IMR-90 (cell line): ENCODE measurements around the gene IGDCC3. TPM values are rescaled to one million over a fixed set of nuclear protein-coding genes. Genes with fewer than 3 reads are reported as not detected.

Experiments
- ATAC-seq: fragments of 200-7000 bp; cut with Tn5 transposase; 2 replicates; pipeline ENCODE4 v1.9.1; 2020; ENCODE audit warnings: low read depth, mild to moderate bottlenecking, moderate library complexity
- BruUV-seq: library from RNA; stranded (reverse); fragments of 400-500 nt; replicated peaks from 2 replicates; lab custom pipeline; 2021; lab: Mats Ljungman, UMichigan
- CTCF ChIA-PET: fragments of 300-600 bp; formaldehyde crosslinking; extraction: SDS; loops from one replicate; lab custom pipeline; 2021; ENCODE audit warnings: antibody characterized with exemption; lab: Yijun Ruan, JAX
- POLR2A ChIA-PET: fragments of 300-600 bp; sonication (Branson Sonifier 250); formaldehyde crosslinking; loops from one replicate; lab custom pipeline; 2022; ENCODE audit warnings: antibody characterized with exemption; ENCODE audit not compliant: unreplicated experiment; lab: Charles Lee
- DNase-seq: peaks from one replicate; pipeline ENCODE4 v3.0.0; 2013
- H2AFZ ChIP-seq: replicated peaks from 2 replicates; pipeline ENCODE3; 2013; ENCODE audit warnings: low read length, mild to moderate bottlenecking; ENCODE audit not compliant: poor library complexity
- H2AK5ac ChIP-seq: 2 replicates; pipeline ENCODE4 v1.6.1; 2013; ENCODE audit warnings: low read depth, low read length, inconsistent platforms
- H2AK9ac ChIP-seq: replicated peaks from 2 replicates; pipeline ENCODE3; 2013; ENCODE audit warnings: mild to moderate bottlenecking, low read depth, low read length, moderate library complexity; ENCODE audit not compliant: poor library complexity
- H2BK120ac ChIP-seq: 2 replicates; pipeline ENCODE4 v1.6.1; 2013; ENCODE audit warnings: low read depth, low read length, inconsistent platforms
- H2BK15ac ChIP-seq: 3 replicates; pipeline ENCODE4 v1.6.1; 2013; ENCODE audit warnings: low read depth, low read length, inconsistent platforms
- H2BK20ac ChIP-seq: 2 replicates; pipeline ENCODE4 v1.6.1; 2013; ENCODE audit warnings: low read depth, mild to moderate bottlenecking, inconsistent platforms, low read length, moderate library complexity
- H2BK5ac ChIP-seq: 2 replicates; pipeline ENCODE4 v1.6.1; 2013; ENCODE audit warnings: mild to moderate bottlenecking, low read depth, low read length, inconsistent platforms; ENCODE audit not compliant: poor library complexity, severe bottlenecking
- H3K14ac ChIP-seq: replicated peaks from 2 replicates; pipeline ENCODE4 v1.6.1; 2013; ENCODE audit warnings: low read depth, low read length, inconsistent platforms
- H3K18ac ChIP-seq: 2 replicates; pipeline ENCODE4 v1.6.1; 2013; ENCODE audit warnings: low read depth, low read length, control low read depth
- H3K23ac ChIP-seq: 2 replicates; pipeline ENCODE4 v1.6.1; 2013; ENCODE audit warnings: low read depth, low read length, inconsistent platforms
- H3K27ac ChIP-seq: 2 replicates; pipeline ENCODE4 v1.5.1; 2013; ENCODE audit warnings: mild to moderate bottlenecking, control low read depth, low read length; ENCODE audit not compliant: insufficient read depth
- H3K27me3 ChIP-seq: 2 replicates; pipeline ENCODE4 v1.6.1; 2013; ENCODE audit warnings: low read length; ENCODE audit not compliant: control insufficient read depth, insufficient read depth
- H3K36me3 ChIP-seq: 2 replicates; pipeline ENCODE4 v1.6.1; 2013; ENCODE audit warnings: low read length, mixed read lengths; ENCODE audit not compliant: control insufficient read depth, insufficient read depth
- H3K4ac ChIP-seq: 2 replicates; pipeline ENCODE4 v1.6.1; 2013; ENCODE audit warnings: low read depth, low read length, inconsistent platforms
- H3K4me1 ChIP-seq: 2 replicates; pipeline ENCODE4 v1.6.1; 2013; ENCODE audit warnings: low read length, mixed read lengths; ENCODE audit not compliant: control insufficient read depth, insufficient read depth
- H3K4me2 ChIP-seq: 2 replicates; pipeline ENCODE4 v1.6.1; 2013; ENCODE audit warnings: low read depth, mild to moderate bottlenecking, control low read depth, low read length, moderate library complexity
- H3K4me3 ChIP-seq: 2 replicates; pipeline ENCODE4 v1.5.1; 2013; ENCODE audit warnings: low read depth, mild to moderate bottlenecking, control low read depth, low read length, moderate library complexity; ENCODE audit not compliant: insufficient read depth
- H3K56ac ChIP-seq: 2 replicates; pipeline ENCODE4 v1.6.1; 2013; ENCODE audit warnings: low read length, inconsistent platforms; ENCODE audit not compliant: insufficient read depth; ENCODE audit errors: extremely low read depth
- H3K79me1 ChIP-seq, 2 experiments: 2 replicates each; pipeline ENCODE4 v1.6.1; 2013; ENCODE audit warnings: low read length in 2 of 2, inconsistent platforms in 1 of 2, low read depth in 1 of 2
- H3K9ac ChIP-seq: 2 replicates; pipeline ENCODE4 v1.6.1; 2013; ENCODE audit warnings: low read depth, low read length, control low read depth
- H3K9me1 ChIP-seq: 2 replicates; pipeline ENCODE4 v1.6.1; 2013; ENCODE audit warnings: low read length, inconsistent platforms; ENCODE audit not compliant: insufficient read depth
- H3K9me3 ChIP-seq: 2 replicates; pipeline ENCODE4 v1.6.1; 2013; ENCODE audit warnings: low read length; ENCODE audit not compliant: control insufficient read depth, insufficient read depth
- H4K20me1 ChIP-seq: 2 replicates; pipeline ENCODE4 v1.6.1; 2013; ENCODE audit warnings: low read length, inconsistent platforms; ENCODE audit not compliant: insufficient read depth
- H4K5ac ChIP-seq: 2 replicates; pipeline ENCODE4 v1.6.1; 2013; ENCODE audit warnings: mild to moderate bottlenecking, low read depth, low read length, control low read depth
- H4K8ac ChIP-seq, 2 experiments: 2 replicates each; pipeline ENCODE4 v1.6.1; 2013; ENCODE audit warnings: low read depth in 2 of 2, low read length in 2 of 2, control low read depth in 1 of 2, inconsistent platforms in 1 of 2
- H4K91ac ChIP-seq: 2 replicates; pipeline ENCODE4 v1.6.1; 2013; ENCODE audit warnings: low read depth, low read length, inconsistent platforms; ENCODE audit not compliant: insufficient read depth
- BHLHE40 ChIP-seq: fragments of 150-350 bp; IDR thresholded peaks from 2 replicates; pipeline ENCODE4 v1.6.1; 2016; ENCODE audit warnings: mild to moderate bottlenecking, low read depth, low read length
- CEBPB ChIP-seq: IDR thresholded peaks from 2 replicates; pipeline ENCODE4 v1.6.1; 2012; ENCODE audit warnings: low read depth, low read length, improper control_type of control experiment
- CHD1 ChIP-seq: IDR thresholded peaks from 2 replicates; pipeline ENCODE4 v1.6.1; 2012; ENCODE audit warnings: low read depth, low read length, improper control_type of control experiment
- CTCF ChIP-seq: conservative IDR thresholded peaks from 2 replicates; pipeline ENCODE4 v1.5.1; 2012; ENCODE audit warnings: mild to moderate bottlenecking, low read depth, low read length, improper control_type of control experiment
- MAFK ChIP-seq: IDR thresholded peaks from 2 replicates; pipeline ENCODE4 v1.6.1; 2012; ENCODE audit warnings: low read depth, low read length, improper control_type of control experiment
- MAZ ChIP-seq: IDR thresholded peaks from 2 replicates; pipeline ENCODE4 v1.6.1; 2012; ENCODE audit warnings: low read depth, mild to moderate bottlenecking, low read length, improper control_type of control experiment, moderate library complexity, borderline replicate concordance
- MXI1 ChIP-seq: IDR thresholded peaks from 2 replicates; pipeline ENCODE4 v1.6.1; 2012; ENCODE audit warnings: low read depth, mild to moderate bottlenecking, low read length, moderate library complexity, borderline replicate concordance
- NFE2L2 ChIP-seq: fragments of 150-350 bp; IDR thresholded peaks from 2 replicates; pipeline ENCODE4 v1.6.1; 2016; ENCODE audit warnings: low read depth, mild to moderate bottlenecking, low read length
- POLR2A ChIP-seq: IDR thresholded peaks from 2 replicates; pipeline ENCODE4 v1.6.1; 2012; ENCODE audit warnings: mild to moderate bottlenecking, low read depth, low read length
- RAD21 ChIP-seq: IDR thresholded peaks from 2 replicates; pipeline ENCODE4 v1.6.1; 2012; ENCODE audit warnings: low read length, improper control_type of control experiment
- RCOR1 ChIP-seq: IDR thresholded peaks from 2 replicates; pipeline ENCODE4 v1.6.1; 2012; ENCODE audit warnings: mild to moderate bottlenecking, low read length, improper control_type of control experiment; ENCODE audit not compliant: insufficient replicate concordance
- RFX5 ChIP-seq: IDR thresholded peaks from 2 replicates; pipeline ENCODE4 v1.8.0; 2012; ENCODE audit warnings: low read depth, mild to moderate bottlenecking, low read length, moderate library complexity
- SMC3 ChIP-seq: fragments of 150-350 bp; IDR thresholded peaks from 2 replicates; pipeline ENCODE4 v1.6.1; 2016; ENCODE audit warnings: low read depth, mild to moderate bottlenecking, antibody characterized with exemption, low read length, moderate library complexity
- USF2 ChIP-seq: fragments of 150-350 bp; IDR thresholded peaks from 2 replicates; pipeline ENCODE4 v1.6.1; 2017; ENCODE audit warnings: mild to moderate bottlenecking, antibody characterized with exemption, low read length, low read depth
- WGBS, 2 experiments: methylation state at CpG; one replicate each; pipeline versions ENCODE4 v1.1.5 to v1.1.7; 2013; ENCODE audit warnings: missing lambda C conversion rate in 2 of 2; ENCODE audit not compliant: insufficient read length in 1 of 2; ENCODE audit errors: extremely low coverage in 2 of 2; 5-methylcytosine and 5-hydroxymethylcytosine counted together
- dilution Hi-C: fragments of 300-500 bp; cut with HindIII; formaldehyde crosslinking; loops from one replicate; pipeline ENCODE4 v1.14.3; 2018; ENCODE audit warnings: low sequenced_read_pairs; ENCODE audit not compliant: unreplicated experiment
- in situ Hi-C: fragments of 300-500 bp; cut with MboI; formaldehyde crosslinking; loops from 3 replicates; pipeline ENCODE4 v1.14.3; 2019; ENCODE audit warnings: low sequenced_read_pairs, inconsistent platforms, mixed read lengths
- intact Hi-C: fragments of 100-400 bp; cut with micrococcal nuclease; formaldehyde crosslinking; loops from 2 replicates; pipeline ENCODE4 v1.10.0; 2022
- polyA plus RNA-seq, 3 experiments: library from polyadenylated mRNA; depleted of rRNA; stranded (reverse); fragments of >200 nt; gene quantifications; 2 replicates each; pipeline ENCODE4 v1.2.3, GENCODE V29; 2012; ENCODE audit warnings: low replicate concordance in 1 of 3
- total RNA-seq: library from RNA; depleted of rRNA; stranded (reverse); fragments of >200 nt; gene quantifications from 2 replicates; pipeline ENCODE4 v1.2.3, GENCODE V29; 2012

IGDCC3 gene
- total and polyA plus RNA-seq, 2 of the 4 experiments (the other 2 are of a cell fraction), result 0.18 to 0.19 TPM

GRCh38 chr15:65278480-65278879, 99.3 kb downstream of the IGDCC3 start:
- DNase-seq (no peak), ATAC-seq (no peak)
- TF ChIP-seq RCOR1, result no peak
- no peak for TF ChIP-seq MAFK
- TF ChIP-seq NFE2L2, result no peak
- TF ChIP-seq SMC3, result no peak
- TF ChIP-seq CEBPB, result no peak
- TF ChIP-seq MAZ, result no peak
- no peak for TF ChIP-seq CTCF
- TF ChIP-seq RFX5, result no peak
- no peak for TF ChIP-seq BHLHE40
- TF ChIP-seq USF2, result no peak
- TF ChIP-seq POLR2A, result no peak
- no peak for TF ChIP-seq MXI1
- TF ChIP-seq CHD1, result no peak
- TF ChIP-seq RAD21, result no peak
- Histone ChIP-seq H2BK5ac (no peak overlapping the region), H3K79me1 (peaks cover 0 to 13% of the 10 kb centered on the region in 2 experiments; a peak in 2 of 4 replicates), H3K9me1 (peaks cover 7% of the 10 kb centered on the region; the same call in 1 of the 2 replicates), H3K27ac (no peak overlapping the region), H2BK20ac (no peak overlapping the region), H3K4me3 (no peak overlapping the region), H3K4ac (no peak overlapping the region), H4K20me1 (no peaks in the 10 kb centered on the region), H2AFZ (no peak overlapping the region), H3K27me3 (no peaks in the 10 kb centered on the region), H3K9me3 (no peaks in the 10 kb centered on the region), H3K14ac (no peak overlapping the region), H3K23ac (no peak overlapping the region), H3K56ac (no peak overlapping the region), H4K91ac (no peak overlapping the region), H2BK15ac (no peak overlapping the region), H4K8ac (no peak overlapping the region), H2AK9ac (no peak overlapping the region), H2AK5ac (no peak overlapping the region), H2BK120ac (no peak overlapping the region), H3K4me2 (no peak overlapping the region), H3K18ac (no peak overlapping the region), H4K5ac (no peak overlapping the region), H3K9ac (no peak overlapping the region), H3K4me1 (peaks cover 5% of the 10 kb centered on the region), H3K36me3 (no peaks in the 10 kb centered on the region)
- CTCF ChIA-PET, result interaction anchor here (0.5 to 1.0 kb wide), 2 partner anchors 19 to 632 kb away, joined by 3 read pairs; no protein-coding TSS in a partner anchor
- no TSS peak for BruUV-seq
- in situ Hi-C loops, result loop anchor here (5.0 to 10.0 kb wide), 2 partner anchors 81 to 244 kb away; no protein-coding TSS in a partner anchor
- dilution Hi-C loops, result no loop called here
- POLR2A ChIA-PET, result no interaction called here
- intact Hi-C loops, result loop anchor here (10.0 kb wide), 1 partner anchor 244 kb away; no protein-coding TSS in a partner anchor
- no CpG with 5 or more reads among the region's 1 CpG for WGBS, 2 experiments
